GM18868 (cell line): ENCODE measurements around the gene TMEM30B.
A peak's percentile ranks its signal among the peaks of the same experiment; 100 is the strongest.
"Not testable (repeated sequence)": the region's sequence is repeated elsewhere in the genome, so short reads cannot be mapped to it uniquely, and the experiment has no call there.

Source experiments
- ATAC-seq: cut with Tn5 transposase; IDR thresholded peaks from one replicate; pipeline ENCODE4 v1.9.1; 2021; ENCODE audit warnings: mild to moderate bottlenecking, moderate library complexity; ENCODE audit not compliant: unreplicated experiment

TMEM30B gene

DNA sequence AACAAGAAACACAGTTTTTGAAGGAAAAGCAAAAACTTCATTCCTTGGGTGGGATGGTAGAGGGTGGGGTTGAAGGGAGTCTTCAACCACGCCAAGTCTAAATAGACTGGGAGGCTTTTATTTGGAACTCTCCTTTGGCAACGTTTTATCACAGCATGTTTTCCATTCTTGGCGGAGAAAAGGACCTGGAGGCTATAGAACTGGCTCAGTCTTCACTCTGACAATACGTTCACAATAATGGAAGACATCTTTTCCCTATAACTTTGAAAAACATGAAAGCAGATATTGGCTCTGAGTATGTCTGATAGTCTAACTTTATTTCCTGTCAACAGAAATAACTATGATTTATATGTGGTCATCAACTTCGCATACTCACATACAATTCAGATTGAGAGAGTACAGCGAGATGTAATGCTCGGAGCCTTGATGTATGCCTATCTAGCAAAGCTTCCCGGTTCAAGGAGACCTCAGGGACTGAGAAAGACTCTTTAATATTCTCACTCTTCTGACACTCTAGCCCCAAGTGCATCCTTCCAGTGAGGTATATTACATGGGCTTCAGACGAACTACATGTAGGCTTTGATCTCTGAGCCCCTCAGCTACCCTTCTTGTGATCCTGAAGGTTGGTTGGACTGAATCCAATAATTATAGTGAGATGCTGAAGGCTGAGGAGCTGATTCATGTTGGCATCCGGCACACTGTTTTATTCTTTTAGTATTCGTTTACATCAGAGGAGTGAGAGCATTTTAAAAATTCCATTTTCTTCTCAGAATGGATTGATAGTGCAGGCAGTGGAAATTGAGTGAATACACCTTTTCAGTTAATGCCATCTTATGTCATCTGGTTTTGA is 14.0 kb downstream of the TMEM30B start:
- no peak for ATAC-seq

DNA sequence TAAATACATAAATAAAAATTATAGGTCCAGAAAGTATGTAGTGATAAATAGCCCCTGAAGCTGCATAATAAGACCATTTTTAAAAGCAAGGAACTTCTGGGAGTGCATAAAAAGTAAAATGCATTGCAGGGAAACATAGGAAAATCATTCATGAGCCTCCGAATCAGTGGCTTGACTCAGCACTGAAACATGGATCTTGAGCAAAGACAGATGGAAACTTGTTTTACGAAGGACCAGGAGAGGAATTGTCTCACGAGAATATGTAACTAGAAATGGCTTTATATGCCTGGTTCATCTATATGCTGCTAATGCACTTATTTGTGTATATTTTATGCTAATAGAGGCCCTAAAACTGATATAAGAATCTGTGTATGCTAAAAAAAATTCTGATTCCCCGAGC is 14.7 kb downstream of the TMEM30B start:
- no peak for ATAC-seq

DNA sequence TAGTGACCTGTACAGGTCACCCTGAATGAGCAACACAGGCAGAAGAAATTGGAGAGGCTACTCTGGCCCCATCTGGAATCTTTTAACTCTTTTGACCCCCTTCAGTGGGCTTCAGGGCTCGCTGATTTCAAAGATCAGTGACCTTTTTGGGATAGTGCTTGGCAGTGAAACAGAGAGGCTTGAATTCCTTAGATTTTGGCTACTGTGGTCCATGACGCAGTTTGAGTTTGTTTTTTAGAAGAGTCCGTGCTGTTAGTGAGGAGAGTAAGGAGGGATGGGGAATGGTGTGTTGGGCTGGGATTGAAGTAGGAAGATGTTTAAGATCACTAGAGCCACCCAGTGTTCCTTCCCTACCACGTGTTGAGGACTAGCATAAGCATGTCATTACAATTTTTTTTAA is 16.5 kb downstream of the TMEM30B start:
- no peak for ATAC-seq

GRCh38 chr14:61264010-61264571 is 17.0 kb downstream of the TMEM30B start:
- ATAC-seq, result no peak

- ATAC-seq, result no peak
Observed at GRCh38 chr14:61262082-61262481, 19.1 kb downstream of the TMEM30B start.

DNA sequence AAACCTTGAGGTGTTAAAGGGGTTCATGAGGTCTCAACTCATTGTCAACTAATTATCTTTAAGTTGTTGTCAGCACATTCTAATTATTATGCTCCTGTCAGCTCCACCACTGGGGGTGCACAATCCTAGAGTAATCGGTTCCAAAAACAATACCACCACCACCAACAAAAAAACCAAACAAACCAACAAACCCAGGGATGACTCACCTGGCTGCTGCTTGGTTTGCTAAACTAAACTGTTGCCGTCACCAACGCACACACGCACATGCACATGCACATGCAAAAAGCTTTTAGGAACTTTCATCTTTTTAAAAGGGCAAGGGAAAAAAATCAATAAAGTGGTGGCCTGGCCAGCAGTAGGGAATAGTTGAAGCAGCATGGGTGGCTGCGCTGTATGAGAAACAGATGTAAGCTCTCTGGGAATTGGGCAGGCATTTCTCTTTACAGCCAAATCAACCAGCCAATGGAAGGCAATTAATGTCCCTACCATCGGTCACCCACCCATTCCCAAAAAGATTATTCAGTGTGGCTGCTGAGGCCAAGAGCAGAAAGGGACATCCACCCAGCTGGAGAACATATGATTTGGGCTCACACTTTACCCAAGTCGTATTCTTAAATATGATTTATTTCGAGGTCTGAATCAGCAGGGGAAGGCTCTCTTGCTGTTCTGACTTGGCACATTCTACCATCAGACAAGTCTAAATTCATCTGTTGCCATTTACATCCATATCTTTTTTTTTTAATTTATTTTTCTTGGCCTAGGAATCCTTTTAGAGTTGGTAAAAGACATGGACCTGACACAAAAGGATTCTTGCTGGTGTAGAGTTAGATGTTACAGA is 20.0 kb downstream of the TMEM30B start:
- ATAC-seq, result no peak

GRCh38 chr14:61258985-61259384 is 22.2 kb downstream of the TMEM30B start:
- ATAC-seq, result no peak

GRCh38 chr14:61257469-61258057 is 23.6 kb downstream of the TMEM30B start:
- ATAC-seq, result no peak

GRCh38 chr14:61256826-61257468 is 24.2 kb downstream of the TMEM30B start:
- no peak for ATAC-seq

GRCh38 chr14:61255968-61256367 is 25.2 kb downstream of the TMEM30B start:
- no peak for ATAC-seq

- no peak for ATAC-seq
Observed at GRCh38 chr14:61254808-61255526, 26.2 kb downstream of the TMEM30B start.

- peak; percentile 45 for ATAC-seq
Observed at GRCh38 chr14:61253064-61253738, 27.9 kb downstream of the TMEM30B start.

DNA sequence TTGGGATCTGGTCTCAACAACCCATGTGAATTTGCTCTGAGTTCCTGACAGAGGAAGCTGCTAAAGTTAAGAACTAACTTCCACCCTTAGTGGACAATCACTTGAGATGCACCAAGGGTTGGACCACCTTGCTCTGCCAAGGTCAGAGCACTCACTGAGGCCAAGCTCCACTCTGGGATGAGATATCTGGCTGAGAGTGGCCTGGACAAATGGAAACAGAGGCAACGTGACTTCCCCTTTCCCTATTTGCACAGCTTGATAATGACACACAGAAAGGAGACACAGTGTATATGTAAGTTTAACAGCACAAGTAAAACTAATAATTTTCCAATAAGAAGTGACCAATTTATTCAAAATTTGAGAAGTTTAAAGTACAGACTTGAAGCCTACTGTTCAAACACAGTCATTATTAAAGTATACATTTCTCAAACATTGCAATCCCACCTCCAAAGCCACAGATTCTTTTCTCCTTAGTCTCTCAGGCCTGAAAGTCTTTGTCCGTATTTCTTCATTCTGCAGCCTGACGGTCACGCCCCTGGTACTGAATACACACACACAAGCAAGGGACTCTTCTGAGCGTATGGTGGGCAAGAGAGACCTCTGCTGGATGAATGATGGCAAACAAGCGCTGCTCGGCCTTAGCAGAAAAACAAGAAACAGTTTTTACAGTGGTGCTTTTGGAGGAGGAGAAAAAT is 28.6 kb downstream of the TMEM30B start:
- peak; percentile 98 for ATAC-seq

DNA sequence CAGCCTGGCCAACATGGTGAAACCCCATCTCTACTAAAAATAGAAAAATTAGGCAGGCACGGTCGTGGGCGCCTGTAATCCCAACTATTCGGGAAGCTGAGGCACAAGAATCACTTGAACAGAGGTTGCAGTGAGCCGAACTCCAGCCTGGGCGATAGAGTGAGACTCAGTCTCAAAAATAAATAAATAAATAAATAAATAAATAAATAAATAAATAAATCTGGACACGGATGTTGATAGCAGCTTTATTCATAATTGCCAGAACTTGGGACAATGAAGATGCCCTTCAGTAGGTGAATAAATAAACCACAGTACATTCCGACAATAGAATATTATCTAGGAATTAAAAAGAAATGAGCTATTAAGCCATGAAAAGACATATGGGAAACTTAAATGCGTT is 31.1 kb downstream of the TMEM30B start:
- ATAC-seq, result no peak

- ATAC-seq, result no peak
Observed at GRCh38 chr14:61247935-61248334, 33.2 kb downstream of the TMEM30B start.

DNA sequence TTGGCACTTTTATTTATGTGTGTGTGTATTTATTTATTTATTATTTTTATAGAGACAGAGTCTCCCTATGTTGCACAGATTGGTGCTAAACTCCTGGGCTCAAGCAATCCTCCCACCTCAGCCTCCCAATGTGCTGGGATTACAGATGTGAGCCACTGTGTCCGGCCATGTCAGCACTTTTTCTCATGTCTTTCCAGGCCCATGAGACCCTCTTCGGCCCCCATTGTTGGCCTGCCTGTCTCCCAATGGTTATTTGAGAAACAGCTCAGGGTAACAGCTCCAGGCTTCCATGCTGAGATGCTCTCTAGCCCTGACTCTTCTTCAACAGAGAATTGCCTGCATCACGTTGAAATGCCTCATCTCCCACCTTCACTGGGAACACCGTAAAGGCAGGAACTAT is 34.4 kb downstream of the TMEM30B start:
- no peak for ATAC-seq

- no peak for ATAC-seq
Observed at GRCh38 chr14:61244009-61244408, 37.1 kb downstream of the TMEM30B start.

DNA sequence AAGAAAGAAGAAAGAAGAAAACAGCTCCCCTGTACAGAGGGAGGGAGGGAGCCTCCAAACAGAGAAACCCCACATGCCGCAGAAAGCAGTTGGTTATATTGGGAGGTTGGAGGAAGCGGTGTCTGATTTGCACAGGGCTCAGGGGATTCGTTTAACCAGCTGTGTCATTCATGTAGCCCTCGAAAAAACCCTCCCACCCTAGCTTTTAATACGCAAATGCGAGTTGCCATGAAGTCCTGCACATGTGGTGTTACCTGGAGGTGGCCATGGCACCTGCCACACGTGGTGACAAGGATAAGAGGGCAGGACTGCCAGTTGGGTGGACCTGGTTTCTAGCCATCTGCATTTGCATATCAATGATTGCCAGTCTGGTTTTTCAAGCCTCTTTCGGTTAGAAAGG is 40.9 kb downstream of the TMEM30B start:
- ATAC-seq, result no peak

DNA sequence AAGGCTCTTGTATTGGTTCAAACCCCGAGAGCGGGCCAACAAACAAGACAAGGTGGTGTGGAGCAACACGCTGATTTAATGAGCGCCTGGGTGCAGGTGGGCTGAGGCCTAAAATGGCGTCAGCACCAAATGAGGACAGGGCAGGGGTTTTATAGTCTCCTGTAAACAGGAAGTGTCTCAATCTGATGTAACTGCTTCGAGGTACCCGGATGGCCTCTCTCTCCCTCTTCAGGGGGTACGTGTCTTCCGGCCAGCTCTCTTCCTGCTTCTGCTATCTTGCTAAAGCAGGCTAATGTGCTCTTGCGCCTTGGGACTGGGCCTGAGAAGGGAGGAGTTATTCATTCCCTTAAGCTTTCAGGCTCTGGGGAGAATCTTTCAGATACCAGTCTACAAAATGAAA is 41.9 kb downstream of the TMEM30B start:
- ATAC-seq, result not testable (repeated sequence)
